MCF 10A (cell line): Measurements from ENCODE around the gene EHD2. TPM values are rescaled to one million over a fixed set of nuclear protein-coding genes. Genes with fewer than 3 reads are reported as not detected.

ENCODE experiments used
- BruUV-seq: library from RNA; stranded (reverse); fragments of 400-500 nt; replicated peaks from 2 replicates; lab custom pipeline; 2021; lab: Mats Ljungman, UMichigan
- CTCF ChIA-PET: fragments of 300-600 bp; sonication (Branson Sonifier 250); formaldehyde crosslinking; extraction: SDS; loops from one replicate; lab custom pipeline; 2021; ENCODE audit warnings: antibody characterized with exemption, inconsistent platforms; lab: Yijun Ruan, JAX
- POLR2A ChIA-PET: fragments of 300-600, 350-650 bp; sonication (Branson Sonifier 250); formaldehyde crosslinking; extraction: SDS; loops from one replicate; lab custom pipeline; 2020; ENCODE audit warnings: antibody characterized with exemption, inconsistent platforms; lab: Yijun Ruan, JAX
- DNase-seq: peaks from one replicate; pipeline ENCODE4 v3.0.0-alpha.2; 2018; ENCODE audit not compliant: unreplicated experiment
- H3K27ac Mint-ChIP-seq: one replicate; pipeline ENCODE4 v1.8.0; 2022; ENCODE audit warnings: mild to moderate bottlenecking, low read depth, mixed read lengths; ENCODE audit not compliant: unreplicated experiment
- H3K27me3 Mint-ChIP-seq: one replicate; pipeline ENCODE4 v1.8.0; 2022; ENCODE audit warnings: mixed read lengths; ENCODE audit not compliant: insufficient read depth, unreplicated experiment
- H3K36me3 Mint-ChIP-seq: one replicate; pipeline ENCODE4 v1.8.0; 2022; ENCODE audit warnings: mild to moderate bottlenecking, moderate library complexity, mixed read lengths; ENCODE audit not compliant: insufficient read depth, unreplicated experiment
- H3K4me1 Mint-ChIP-seq: one replicate; pipeline ENCODE4 v1.8.0; 2022; ENCODE audit warnings: mixed read lengths; ENCODE audit not compliant: insufficient read depth, unreplicated experiment
- H3K4me3 Mint-ChIP-seq: one replicate; pipeline ENCODE4 v1.8.0; 2022; ENCODE audit warnings: mild to moderate bottlenecking, moderate library complexity, mixed read lengths; ENCODE audit not compliant: unreplicated experiment
- H3K9me3 Mint-ChIP-seq: one replicate; pipeline ENCODE4 v1.8.0; 2022; ENCODE audit warnings: mixed read lengths; ENCODE audit not compliant: unreplicated experiment
- intact Hi-C: fragments of 100-400 bp; cut with micrococcal nuclease; formaldehyde crosslinking; loops from 2 replicates; pipeline ENCODE4 v1.14.1; 2022
- total RNA-seq: library from RNA; stranded (reverse); gene quantifications from 2 replicates; pipeline ENCODE4 v1.2.3, GENCODE V29; 2022
- TF ChIP-seq, protein P1 (sequence below): fragments of 200-600 bp; IDR thresholded peaks from one replicate; pipeline ENCODE4 v1.8.0; 2022; ENCODE audit warnings: antibody characterized with exemption, mild to moderate bottlenecking; ENCODE audit not compliant: unreplicated experiment

The EHD2 gene
- total RNA-seq, 1 experiment from 2014 or later = 88.8 TPM

DNA sequence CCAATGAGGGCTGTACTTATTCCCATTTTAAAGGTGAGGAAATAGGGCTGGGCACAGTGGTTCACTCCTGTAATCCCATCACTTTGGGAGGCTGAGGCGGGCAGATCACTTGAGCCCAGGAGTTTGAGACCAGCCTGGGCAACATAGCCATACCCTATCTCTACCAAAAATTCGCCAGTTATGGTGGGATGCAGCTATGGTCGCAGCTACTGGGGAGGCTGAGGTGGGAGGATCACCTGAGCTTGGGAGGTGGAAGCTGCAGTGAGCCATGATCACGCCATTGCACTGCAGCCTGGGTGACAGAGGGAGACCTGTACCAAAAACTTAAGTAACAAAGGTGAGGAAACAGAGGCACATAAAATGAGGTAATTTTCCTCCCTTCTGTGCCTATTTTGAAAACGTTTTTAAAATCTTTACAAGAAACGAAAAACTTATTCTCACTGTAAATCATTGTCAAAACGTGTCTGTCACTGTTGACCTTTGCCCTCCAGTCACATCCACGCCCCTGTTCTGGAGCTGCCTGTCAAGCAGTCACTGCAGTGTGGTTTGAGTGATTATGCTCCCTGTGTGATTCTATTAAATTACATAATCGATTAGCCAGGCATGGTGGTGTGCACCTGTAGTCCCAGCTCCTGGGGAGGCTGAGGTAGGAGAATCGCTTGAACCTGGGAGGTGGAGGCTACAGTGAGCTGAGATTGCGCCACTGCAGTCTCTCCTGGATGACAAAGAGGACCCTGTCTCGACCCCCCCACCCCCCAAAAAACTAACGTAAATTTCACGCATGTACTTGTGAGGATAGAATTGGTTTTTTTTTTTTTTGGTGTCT lies 44.6 kb downstream of the EHD2 start:
- H3K4me1 Mint-ChIP-seq = no peaks in the 10 kb centered on the region
- POLR2A ChIA-PET = interaction anchor here (0.7 to 2.4 kb wide), 3 partner anchors 10 to 122 kb away, joined by 3 to 8 read pairs (median 4); partner anchors contain the start of gene NOP53
- no TSS peak for BruUV-seq
- no peak overlapping the region for H3K4me3 Mint-ChIP-seq
- intact Hi-C loops = no loop called here
- H3K9me3 Mint-ChIP-seq = no peaks in the 10 kb centered on the region
- TF ChIP-seq, protein P1, sequence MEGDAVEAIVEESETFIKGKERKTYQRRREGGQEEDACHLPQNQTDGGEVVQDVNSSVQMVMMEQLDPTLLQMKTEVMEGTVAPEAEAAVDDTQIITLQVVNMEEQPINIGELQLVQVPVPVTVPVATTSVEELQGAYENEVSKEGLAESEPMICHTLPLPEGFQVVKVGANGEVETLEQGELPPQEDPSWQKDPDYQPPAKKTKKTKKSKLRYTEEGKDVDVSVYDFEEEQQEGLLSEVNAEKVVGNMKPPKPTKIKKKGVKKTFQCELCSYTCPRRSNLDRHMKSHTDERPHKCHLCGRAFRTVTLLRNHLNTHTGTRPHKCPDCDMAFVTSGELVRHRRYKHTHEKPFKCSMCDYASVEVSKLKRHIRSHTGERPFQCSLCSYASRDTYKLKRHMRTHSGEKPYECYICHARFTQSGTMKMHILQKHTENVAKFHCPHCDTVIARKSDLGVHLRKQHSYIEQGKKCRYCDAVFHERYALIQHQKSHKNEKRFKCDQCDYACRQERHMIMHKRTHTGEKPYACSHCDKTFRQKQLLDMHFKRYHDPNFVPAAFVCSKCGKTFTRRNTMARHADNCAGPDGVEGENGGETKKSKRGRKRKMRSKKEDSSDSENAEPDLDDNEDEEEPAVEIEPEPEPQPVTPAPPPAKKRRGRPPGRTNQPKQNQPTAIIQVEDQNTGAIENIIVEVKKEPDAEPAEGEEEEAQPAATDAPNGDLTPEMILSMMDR = no peak
- no peaks in the 10 kb centered on the region for H3K27me3 Mint-ChIP-seq
- H3K36me3 Mint-ChIP-seq = peaks cover 39% of the 10 kb centered on the region
- CTCF ChIA-PET = interaction anchor here (0.6 to 1.4 kb wide), 4 partner anchors 32 to 49 kb away, joined by 3 to 4 read pairs (median 4); partner anchors contain the start of gene EHD2
- H3K27ac Mint-ChIP-seq = no peak overlapping the region
- no peak for DNase-seq

DNA sequence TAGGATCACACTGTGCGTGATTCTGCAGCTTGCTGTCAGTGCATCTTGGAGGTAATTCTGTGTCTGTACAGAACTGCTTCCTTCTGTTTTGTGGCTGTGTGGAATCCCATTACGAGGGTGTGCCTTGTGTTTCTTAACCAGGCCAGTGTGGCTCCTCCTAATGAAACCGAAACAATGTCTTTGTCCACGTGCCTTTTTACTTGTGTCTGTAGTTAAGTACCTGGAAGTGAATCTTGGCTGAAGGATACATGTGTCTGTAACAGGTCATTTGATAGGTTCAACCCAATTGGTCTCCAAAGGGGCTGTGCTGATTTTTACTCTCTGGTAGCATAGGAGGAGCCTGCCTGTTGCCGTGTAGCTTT lies 45.2 kb downstream of the EHD2 start:
- TF ChIP-seq, protein P1 = no peak
- Mint-ChIP-seq H3K27ac (no peak overlapping the region), H3K27me3 (no peaks in the 10 kb centered on the region), H3K4me3 (no peak overlapping the region), H3K4me1 (no peaks in the 10 kb centered on the region), H3K9me3 (no peaks in the 10 kb centered on the region), H3K36me3 (peaks cover 33% of the 10 kb centered on the region)
- ChIA-PET POLR2A (interaction anchor here (0.7 to 1.5 kb wide), 3 partner anchors 11 to 122 kb away, joined by 3 to 6 read pairs (median 4); partner anchors contain the start of gene NOP53), CTCF (interaction anchor here (0.6 to 1.4 kb wide), 4 partner anchors 10 to 105 kb away, joined by 3 to 5 read pairs (median 4); partner anchors contain the start of gene EHD2)
- no TSS peak for BruUV-seq
- intact Hi-C loops = no loop called here
- DNase-seq = no peak

DNA sequence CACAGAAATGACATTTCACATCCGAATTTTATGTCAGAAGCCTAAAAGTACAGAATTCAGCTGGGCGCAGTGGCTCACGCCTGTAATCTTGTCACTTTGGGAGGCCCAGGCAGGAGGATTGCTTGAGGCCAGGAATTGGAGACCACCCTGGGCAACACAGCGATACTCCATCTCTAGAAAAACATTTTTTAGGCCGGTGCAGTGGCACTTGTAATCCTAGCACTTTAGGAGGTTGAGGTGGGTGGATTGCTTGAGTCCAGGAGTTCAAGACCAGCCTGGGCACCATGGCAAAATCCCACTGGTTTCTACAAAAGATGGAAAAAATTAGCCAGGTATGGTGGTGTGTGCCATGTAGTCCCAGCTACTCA lies 47.4 kb downstream of the EHD2 start:
- peaks cover 24% of the 10 kb centered on the region for H3K36me3 Mint-ChIP-seq

DNA sequence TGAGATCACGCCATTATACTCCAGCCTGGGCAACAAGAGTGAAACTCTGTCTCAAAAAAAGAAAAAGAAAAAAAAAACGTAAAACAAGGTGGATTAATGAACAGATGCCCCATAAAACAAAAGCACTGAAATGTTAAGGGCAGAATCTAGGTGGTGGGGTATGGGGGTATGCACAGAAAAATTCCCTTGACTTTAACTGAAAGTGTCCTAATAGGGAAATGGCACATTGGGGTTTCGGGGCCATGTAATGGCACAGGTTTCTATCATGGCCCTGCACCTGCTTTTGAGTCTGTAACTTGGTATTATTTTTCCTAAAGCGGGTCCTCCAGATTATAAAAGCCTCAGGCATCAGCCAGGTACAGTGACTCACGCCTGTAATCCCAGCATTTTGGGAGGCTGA lies 48.3 kb downstream of the EHD2 start:
- H3K36me3 Mint-ChIP-seq = peaks cover 16% of the 10 kb centered on the region
- no peaks in the 10 kb centered on the region for H3K27me3 Mint-ChIP-seq
- no peaks in the 10 kb centered on the region for H3K4me1 Mint-ChIP-seq
- H3K27ac Mint-ChIP-seq = no peak overlapping the region
- CTCF ChIA-PET = interaction anchor here (1.0 kb wide), 1 partner anchor 28 kb away, joined by 4 read pairs; no protein-coding TSS in a partner anchor
- POLR2A ChIA-PET = no interaction called here
- no TSS peak for BruUV-seq
- no peak for DNase-seq
- H3K9me3 Mint-ChIP-seq = no peaks in the 10 kb centered on the region
- TF ChIP-seq, protein P1 = no peak
- intact Hi-C loops = no loop called here
- H3K4me3 Mint-ChIP-seq = no peak overlapping the region

More for the DNA sequence above, 47.4 kb downstream of the EHD2 start:
- intact Hi-C loops = no loop called here
- DNase-seq = no peak
- H3K4me3 Mint-ChIP-seq = no peak overlapping the region
- H3K27me3 Mint-ChIP-seq = no peaks in the 10 kb centered on the region
- H3K27ac Mint-ChIP-seq = no peak overlapping the region
- no peaks in the 10 kb centered on the region for H3K9me3 Mint-ChIP-seq
- ChIA-PET POLR2A (no interaction called here), CTCF (interaction anchor here (0.6 kb wide), 1 partner anchor 19 kb away, joined by 3 read pairs; no protein-coding TSS in a partner anchor)
- BruUV-seq = no TSS peak
- TF ChIP-seq, protein P1 = no peak
- H3K4me1 Mint-ChIP-seq = no peaks in the 10 kb centered on the region
